ENCODE data around the gene ISLR2. TPM values are rescaled to one million over a fixed set of nuclear protein-coding genes. Genes with fewer than 3 reads are reported as not detected.
"Not testable (repeated sequence)": the region's sequence is repeated elsewhere in the genome, so short reads cannot be mapped to it uniquely, and the experiment has no call there.

The ISLR2 gene
- total RNA-seq, 1 experiment from 2014 or later: not detected

DNA sequence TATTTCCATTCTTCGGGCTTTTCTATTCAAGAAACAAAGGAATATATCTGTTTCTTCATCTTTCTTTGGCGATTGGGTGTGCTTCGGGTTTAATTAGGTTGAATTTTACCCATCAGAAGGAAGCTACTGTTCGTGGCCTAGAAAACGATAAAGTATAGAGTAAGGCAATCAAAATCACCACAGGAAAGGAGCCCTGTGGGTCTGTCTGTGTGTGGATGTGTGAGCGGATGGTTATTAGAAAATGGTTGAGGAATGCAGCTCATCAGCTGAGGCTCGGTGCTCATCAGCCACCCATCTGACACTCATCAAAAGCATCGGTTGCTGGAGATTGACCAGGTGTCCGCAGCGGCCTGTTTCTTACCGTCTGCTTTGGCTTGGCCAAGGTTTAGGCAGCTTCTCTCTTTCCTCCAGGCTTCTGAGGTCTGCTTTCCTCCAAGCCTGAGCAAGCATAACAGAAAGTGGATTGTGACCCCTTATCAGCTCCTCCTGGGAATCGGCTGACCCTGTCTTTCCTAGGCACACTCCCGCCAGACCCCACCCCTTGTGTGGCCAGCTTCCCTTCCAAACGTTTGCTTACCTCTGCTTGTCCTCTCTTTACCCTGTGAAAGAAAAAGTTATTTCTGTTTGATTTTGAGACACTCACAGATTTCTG is 25.5 kb downstream of the ISLR2 start:
- Histone ChIP-seq H3K27ac (no peak overlapping the region), H3K4me3 (no peak overlapping the region), H3K27me3 (replicated peaks) (peaks cover 9% of the 10 kb centered on the region), H3K4me1 (replicated peaks) (no peaks in the 10 kb centered on the region), H3K9me3 (replicated peaks) (no peaks in the 10 kb centered on the region), H3K36me3 (no peaks in the 10 kb centered on the region)
- DNase-seq (ENCODE audit: low read depth in 1 of 2, low spot score in 2 of 2): no peak

DNA sequence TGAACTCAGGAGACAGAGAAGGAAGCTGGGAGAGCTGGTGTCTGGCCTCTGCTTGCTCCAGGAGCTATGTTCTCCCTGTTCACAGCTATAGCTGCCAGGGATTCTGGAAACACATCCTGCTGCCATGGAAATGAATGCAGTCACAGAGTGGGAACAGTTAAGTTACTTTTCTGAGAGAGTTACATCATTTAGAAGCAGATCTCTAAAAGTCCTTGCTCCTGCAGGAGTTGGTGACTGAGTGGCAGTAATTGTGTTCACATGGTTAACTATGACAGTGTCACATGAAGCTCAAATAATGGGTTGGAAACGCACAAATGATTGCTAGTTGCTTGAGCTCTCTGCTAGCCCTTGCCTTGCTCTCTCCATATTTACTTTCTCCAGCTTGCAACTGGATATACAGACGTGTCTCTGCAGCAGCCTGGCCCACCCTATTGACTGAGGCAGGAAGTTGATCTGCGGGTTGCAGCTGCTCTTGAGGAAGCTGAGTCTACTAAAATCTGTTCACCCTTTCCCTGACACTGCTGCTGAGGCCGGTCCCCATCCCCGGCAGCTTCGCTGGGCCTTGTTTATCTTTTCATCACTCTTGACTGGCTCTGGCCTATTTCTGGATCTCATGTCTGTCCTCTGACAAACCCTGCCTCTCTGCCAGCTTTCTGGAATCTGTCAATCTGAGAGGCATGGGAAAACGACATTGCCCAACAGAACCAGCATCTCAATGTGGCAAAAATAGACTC is 26.5 kb downstream of the ISLR2 start:
- no peak for DNase-seq (ENCODE audit: low read depth in 1 of 2, low spot score in 2 of 2)
- H3K27me3 ChIP-seq (replicated peaks): peaks cover 9% of the 10 kb centered on the region

DNA sequence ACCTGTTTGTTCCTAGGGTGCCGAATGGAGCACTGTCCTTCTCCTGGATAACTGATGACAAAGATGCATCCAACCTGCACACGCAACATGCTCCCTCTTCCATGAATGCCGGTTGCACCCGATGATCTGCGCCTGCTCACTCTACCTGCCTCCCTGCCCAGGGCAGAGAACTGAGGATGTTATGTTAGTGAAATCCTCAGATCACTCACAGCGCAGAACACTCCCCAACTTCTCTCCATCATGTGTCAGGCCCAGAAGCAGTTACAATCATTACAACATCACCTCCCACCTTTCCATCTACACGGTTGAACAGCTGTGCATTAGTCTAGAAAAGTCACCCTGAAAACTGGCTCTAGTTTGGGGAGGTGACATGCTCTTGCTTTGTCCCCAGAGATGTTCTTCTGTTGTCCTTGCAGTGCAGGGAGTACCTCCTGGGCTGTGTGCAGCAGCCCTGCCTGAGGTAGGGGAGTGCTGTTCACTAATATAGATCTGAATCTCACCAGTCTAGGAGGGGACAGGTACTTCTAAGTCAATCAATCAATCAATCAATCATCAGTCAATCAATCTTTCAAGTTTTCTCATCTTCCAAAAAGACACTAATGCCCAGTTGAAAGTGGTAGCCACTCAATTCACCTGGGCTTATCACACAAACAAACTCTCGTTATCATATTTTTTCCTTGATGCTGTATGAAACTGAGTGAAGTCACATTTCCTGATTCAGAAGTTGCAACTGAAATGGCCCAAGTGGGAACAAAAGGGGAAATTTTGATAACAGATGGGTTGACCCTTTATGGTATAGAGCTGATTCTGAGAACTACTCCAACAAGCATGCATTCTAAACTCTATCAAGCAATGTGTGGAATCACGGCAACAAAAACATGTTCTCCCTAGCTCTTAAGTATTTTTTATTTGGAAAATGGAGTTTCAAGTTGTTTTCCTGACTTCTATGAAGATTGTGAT is 27.8 kb downstream of the ISLR2 start:
- H3K4me3 ChIP-seq: no peak overlapping the region

More for the DNA sequence above, 26.5 kb downstream of the ISLR2 start:
- Histone ChIP-seq H3K27ac (no peak overlapping the region), H3K4me3 (no peak overlapping the region), H3K36me3 (no peaks in the 10 kb centered on the region), H3K4me1 (replicated peaks) (no peaks in the 10 kb centered on the region), H3K9me3 (replicated peaks) (no peaks in the 10 kb centered on the region)

DNA sequence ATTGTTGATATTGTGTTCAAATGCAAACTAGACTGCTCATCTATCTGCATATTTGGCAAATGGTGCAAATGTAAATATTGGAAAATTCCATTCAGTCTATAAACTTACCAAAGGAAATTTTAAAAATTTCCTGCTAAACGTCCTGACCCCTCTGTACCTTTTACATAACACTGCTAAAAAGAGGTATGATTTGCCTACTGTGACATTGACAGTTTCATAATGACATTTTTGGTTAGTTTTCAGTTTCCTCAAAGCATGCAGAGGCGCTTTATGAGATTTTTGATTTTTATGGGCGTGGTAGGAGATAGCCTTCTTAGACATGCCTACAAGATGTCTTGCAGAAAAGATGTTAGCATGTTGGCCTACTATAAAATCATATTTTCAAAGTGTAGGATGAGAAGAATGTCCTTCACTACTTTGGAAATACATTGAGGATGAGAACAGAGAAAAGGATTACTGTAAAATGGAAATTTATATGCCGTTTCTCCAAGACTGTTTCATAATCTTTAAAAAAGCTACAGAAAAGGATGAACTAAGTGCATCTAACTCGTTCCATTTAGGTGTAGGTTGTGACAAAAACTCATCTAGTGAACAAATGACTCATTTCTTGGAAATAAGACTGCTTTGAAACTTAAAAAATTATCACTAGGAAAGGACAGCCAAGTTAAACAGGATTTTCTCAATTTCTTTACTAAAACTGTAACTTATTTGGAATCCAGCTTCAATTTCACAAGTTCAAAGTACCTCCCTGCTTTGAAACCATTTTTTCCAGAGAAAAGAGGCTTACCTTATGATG is 28.7 kb downstream of the ISLR2 start:
- Histone ChIP-seq H3K27me3 (replicated peaks) (peaks cover 9% of the 10 kb centered on the region), H3K4me3 (no peak overlapping the region), H3K4me1 (replicated peaks) (no peaks in the 10 kb centered on the region), H3K27ac (no peak overlapping the region), H3K36me3 (no peaks in the 10 kb centered on the region), H3K9me3 (replicated peaks) (no peaks in the 10 kb centered on the region)
- no peak for DNase-seq (ENCODE audit: low read depth in 1 of 2, low spot score in 2 of 2)

More for the DNA sequence above, 27.8 kb downstream of the ISLR2 start:
- Histone ChIP-seq H3K4me1 (replicated peaks) (no peaks in the 10 kb centered on the region), H3K27me3 (replicated peaks) (peaks cover 9% of the 10 kb centered on the region), H3K36me3 (no peaks in the 10 kb centered on the region), H3K27ac (no peak overlapping the region), H3K9me3 (replicated peaks) (no peaks in the 10 kb centered on the region)
- DNase-seq (ENCODE audit: low read depth in 1 of 2, low spot score in 2 of 2): no peak

DNA sequence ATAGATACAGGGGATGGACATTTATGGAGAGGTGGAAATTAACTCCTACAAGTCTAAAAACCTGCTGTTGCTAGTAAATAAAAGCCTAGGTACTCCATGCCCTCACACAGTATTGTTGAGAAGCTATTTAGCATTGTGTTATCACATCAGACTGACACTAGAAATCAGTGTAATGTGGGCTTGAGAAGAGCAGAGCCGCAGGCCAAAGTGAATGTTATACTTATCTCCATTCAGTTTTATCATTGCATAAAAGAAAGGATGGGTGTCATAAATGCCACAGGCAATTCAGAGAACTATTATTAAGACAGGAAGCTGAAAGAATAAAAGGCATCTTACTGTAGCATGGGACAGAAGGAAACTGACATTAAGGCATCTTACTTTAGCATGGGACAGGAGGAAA is 29.4 kb downstream of the ISLR2 start:
- Histone ChIP-seq H3K27me3 (replicated peaks) (peaks cover 9% of the 10 kb centered on the region), H3K4me1 (replicated peaks) (no peaks in the 10 kb centered on the region), H3K36me3 (no peaks in the 10 kb centered on the region), H3K9me3 (replicated peaks) (no peaks in the 10 kb centered on the region), H3K4me3 (no peak overlapping the region), H3K27ac (no peak overlapping the region)
- DNase-seq (ENCODE audit: low read depth in 1 of 2, low spot score in 2 of 2): no peak

DNA sequence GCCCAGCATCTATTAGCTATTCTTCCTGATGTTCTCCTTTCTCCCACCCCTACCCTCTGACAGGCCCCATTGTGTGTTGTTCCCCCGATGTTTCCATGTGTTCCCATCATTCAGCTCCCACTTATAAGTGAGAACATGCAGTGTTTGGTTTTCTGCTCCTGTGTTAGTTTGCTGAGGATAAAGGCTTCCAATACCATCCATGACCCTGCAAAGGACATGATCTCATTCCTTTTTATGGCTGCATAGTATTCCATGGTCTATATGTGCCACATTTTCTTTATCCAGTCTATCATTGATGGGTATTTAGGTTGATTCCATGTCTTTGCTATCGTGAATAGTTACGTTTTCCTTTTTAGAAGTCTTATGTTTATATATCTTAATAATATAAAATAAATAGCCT is 30.0 kb downstream of the ISLR2 start:
- not testable (repeated sequence) for H3K9me3 ChIP-seq (replicated peaks); H3K4me3 ChIP-seq; H3K36me3 ChIP-seq; H3K4me1 ChIP-seq (replicated peaks); H3K27ac ChIP-seq; H3K27me3 ChIP-seq (replicated peaks); DNase-seq (ENCODE audit: low read depth in 1 of 2, low spot score in 2 of 2)

DNA sequence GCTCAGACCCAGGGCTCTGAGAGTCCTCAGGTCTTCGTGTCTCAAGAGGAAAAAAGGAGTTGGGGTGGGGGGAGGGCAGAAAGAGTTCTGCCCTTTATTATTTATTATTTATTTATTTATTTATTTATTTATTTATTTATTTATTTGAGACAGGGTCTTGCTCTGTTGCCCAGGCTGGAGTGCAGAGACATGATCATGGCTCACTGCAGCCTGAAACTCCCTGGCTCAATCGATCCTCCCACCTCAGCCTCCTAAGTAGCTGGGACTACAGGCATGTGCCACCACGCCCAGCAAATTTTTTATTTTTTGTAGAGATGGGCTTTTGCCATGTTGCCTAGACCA is 31.8 kb downstream of the ISLR2 start:
- H3K27me3 ChIP-seq (replicated peaks); H3K4me3 ChIP-seq; H3K9me3 ChIP-seq (replicated peaks); H3K4me1 ChIP-seq (replicated peaks); DNase-seq (ENCODE audit: low read depth in 1 of 2, low spot score in 2 of 2); H3K36me3 ChIP-seq; H3K27ac ChIP-seq: not testable (repeated sequence)

DNA sequence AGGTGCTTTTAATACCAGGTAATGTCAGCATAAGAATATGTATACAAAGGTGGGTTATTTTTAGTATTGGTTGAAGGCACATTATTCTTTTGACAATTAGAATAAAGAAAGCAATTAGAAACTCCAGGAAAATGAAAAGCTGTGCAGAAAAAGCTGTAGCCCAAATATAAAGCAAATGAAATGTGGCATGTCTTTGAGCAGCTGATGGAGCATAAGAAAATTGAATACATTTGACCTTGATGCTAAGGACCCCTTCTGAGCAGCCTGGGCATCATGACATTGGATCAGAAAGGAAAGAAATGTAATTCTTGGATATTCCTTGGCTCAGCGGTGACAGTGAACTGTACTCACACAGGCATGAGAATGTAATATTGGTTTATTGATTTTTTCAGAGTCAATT is 35.1 kb downstream of the ISLR2 start:
- Histone ChIP-seq H3K4me3 (no peak overlapping the region), H3K27ac (no peak overlapping the region), H3K36me3 (no peaks in the 10 kb centered on the region), H3K9me3 (replicated peaks) (no peaks in the 10 kb centered on the region), H3K27me3 (replicated peaks) (no peaks in the 10 kb centered on the region; the same call in 1 of the 2 replicates), H3K4me1 (replicated peaks) (no peaks in the 10 kb centered on the region)
- no peak for DNase-seq (ENCODE audit: low read depth in 1 of 2, low spot score in 2 of 2)

DNA sequence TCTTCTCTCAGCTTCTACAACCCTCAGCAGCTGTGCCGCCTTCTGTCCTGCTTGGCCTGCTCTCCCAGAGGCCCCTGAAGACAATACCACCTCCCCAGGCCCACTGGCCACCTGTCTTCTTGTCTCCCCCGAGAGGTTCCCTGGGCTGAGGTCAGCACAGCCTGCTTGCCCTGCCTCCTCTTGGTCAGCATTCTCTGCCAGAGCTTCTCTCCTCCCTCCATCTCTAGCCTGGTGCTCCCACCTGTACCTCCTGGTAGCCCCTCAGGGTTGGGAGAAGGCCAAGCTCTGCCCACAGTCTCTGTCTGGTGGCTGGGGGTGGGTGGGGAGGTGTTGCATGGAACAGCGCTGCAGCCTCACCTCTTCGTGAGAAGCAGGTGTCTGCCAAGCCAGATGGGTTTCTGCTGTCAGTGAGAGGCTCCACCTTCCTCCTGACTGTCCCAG is 37.5 kb downstream of the ISLR2 start:
- H3K27ac ChIP-seq: no peak overlapping the region
- no peaks in the 10 kb centered on the region; the same call in 1 of the 2 replicates for H3K27me3 ChIP-seq (replicated peaks)
- no peaks in the 10 kb centered on the region for H3K36me3 ChIP-seq
- DNase-seq (ENCODE audit: low read depth in 1 of 2, low spot score in 2 of 2): no peak
- H3K4me3 ChIP-seq: no peak overlapping the region
- H3K9me3 ChIP-seq (replicated peaks): no peaks in the 10 kb centered on the region
- no peaks in the 10 kb centered on the region for H3K4me1 ChIP-seq (replicated peaks)

DNA sequence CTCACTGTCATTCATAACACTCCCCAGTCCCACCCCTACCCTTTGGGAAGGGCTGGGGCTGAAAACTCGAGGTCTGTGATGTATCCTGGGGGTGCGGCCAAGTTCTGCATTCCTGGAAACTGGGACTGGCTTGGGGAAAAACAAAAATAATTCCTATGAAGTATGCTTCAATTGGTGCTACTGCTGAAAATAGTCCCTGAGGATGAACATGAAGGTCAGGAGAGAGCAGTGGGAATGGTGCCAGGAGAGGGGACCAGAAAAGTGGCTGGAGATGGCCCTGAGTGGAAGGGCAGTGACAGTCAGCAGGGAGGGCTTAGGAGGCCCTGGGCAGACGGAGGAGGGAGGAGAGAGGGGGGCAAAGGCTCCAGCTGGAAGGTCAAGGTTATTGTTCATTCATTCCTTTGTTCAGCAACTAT is 38.3 kb downstream of the ISLR2 start:
- Histone ChIP-seq H3K9me3 (replicated peaks) (no peaks in the 10 kb centered on the region), H3K4me3 (no peak overlapping the region), H3K27ac (no peak overlapping the region), H3K36me3 (no peaks in the 10 kb centered on the region), H3K27me3 (replicated peaks) (no peaks in the 10 kb centered on the region; the same call in 1 of the 2 replicates), H3K4me1 (replicated peaks) (no peaks in the 10 kb centered on the region)
- DNase-seq (ENCODE audit: low read depth in 1 of 2, low spot score in 2 of 2): no peak

DNA sequence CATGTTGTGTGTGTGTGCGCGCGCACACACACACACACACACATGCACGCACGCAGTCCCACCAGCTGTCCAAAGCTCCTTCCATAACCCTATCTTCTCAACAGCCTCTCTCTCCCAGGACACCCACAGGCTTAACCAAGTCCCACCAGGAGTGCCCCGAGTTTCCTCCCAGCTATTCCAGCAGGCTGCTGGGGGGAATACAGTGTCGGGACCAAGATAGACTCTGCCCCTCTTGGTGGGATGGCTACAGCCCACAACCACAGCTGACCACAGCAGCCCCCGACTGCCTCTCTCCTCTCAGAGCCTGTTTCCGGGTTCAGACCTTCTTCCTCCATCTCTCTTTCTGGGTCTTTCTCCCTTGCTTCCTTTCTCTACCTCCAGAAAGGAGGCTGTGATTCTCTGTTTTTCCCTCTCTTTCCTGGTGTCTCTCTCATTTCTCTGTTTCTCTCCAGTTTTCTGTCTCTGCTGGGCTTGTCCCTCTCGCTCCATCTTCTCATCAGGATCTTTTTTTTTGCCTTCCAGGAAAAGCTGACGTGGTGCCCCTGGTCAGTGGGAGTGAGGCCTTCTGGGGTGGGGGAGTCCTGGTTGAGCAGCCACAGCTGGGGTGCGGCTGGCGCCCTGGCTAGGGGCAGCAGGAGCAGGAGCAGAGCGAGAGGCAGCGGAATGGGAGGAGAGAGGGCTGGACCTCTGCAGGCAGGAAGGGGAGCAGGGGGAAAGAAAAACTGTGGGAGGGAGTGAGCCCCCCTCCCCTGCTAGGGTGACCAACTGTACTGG is 39.9 kb downstream of the ISLR2 start:
- H3K27me3 ChIP-seq (replicated peaks): no peaks in the 10 kb centered on the region; the same call in 1 of the 2 replicates
- DNase-seq (ENCODE audit: low read depth in 1 of 2, low spot score in 2 of 2): no peak
- no peak overlapping the region for H3K4me3 ChIP-seq
- no peaks in the 10 kb centered on the region for H3K9me3 ChIP-seq (replicated peaks)
- H3K27ac ChIP-seq: no peak overlapping the region
- H3K4me1 ChIP-seq (replicated peaks): no peaks in the 10 kb centered on the region
- no peaks in the 10 kb centered on the region for H3K36me3 ChIP-seq

DNA sequence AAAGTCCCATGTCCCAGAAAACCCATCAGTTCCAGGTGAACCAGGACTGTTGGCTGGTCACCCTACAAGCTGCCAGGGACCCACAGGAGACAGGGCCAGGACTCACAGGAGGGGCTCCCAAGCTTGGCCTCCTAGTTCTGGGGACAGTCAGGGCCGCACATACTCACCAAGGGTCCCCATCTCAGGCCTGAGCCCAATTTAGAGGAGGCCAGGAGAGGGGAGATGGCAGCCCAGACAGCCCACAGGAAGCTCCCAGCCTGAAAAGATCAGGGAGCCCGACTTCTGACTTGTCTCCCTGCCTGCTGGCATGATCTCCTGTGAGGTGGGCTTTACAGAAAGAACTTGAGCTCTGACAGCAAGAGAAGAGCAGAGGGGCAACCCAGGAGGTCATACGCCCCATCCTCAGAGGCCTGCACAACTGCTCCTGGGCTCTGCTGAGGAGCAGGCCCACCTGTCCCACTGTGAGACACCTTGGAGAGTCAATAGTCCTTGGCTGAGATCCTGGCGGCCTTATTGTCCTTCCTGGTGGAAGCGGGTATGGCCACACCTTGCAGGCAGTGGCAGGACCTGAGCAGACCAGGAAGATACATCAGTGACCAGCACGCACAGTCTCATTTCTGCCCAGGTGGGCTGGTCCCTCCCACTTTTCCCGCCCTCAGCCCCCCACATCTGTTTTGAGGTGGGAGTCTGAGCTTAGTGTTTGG is 40.6 kb downstream of the ISLR2 start:
- H3K36me3 ChIP-seq: no peaks in the 10 kb centered on the region
- no peak overlapping the region for H3K27ac ChIP-seq
- no peak overlapping the region for H3K4me3 ChIP-seq
- no peaks in the 10 kb centered on the region for H3K27me3 ChIP-seq (replicated peaks)
- H3K4me1 ChIP-seq (replicated peaks): no peaks in the 10 kb centered on the region
- DNase-seq (ENCODE audit: low read depth in 1 of 2, low spot score in 2 of 2): no peak
- no peaks in the 10 kb centered on the region for H3K9me3 ChIP-seq (replicated peaks)

Data from SJSA1 (cell line).